ENCODE data around the gene BLVRB. TPM values are rescaled to one million over a fixed set of nuclear protein-coding genes. Genes with fewer than 3 reads are reported as not detected.

Gene BLVRB
- 118 and 131 TPM in 2 replicates for total RNA-seq

GRCh38 chr19:40465557-40466218 lies at the start of gene BLVRB:
TSS of gene BLVRB (minus strand) at chr19:40465745. CDS start at chr19:40465688, 57 bp downstream.

GRCh38 chr19:40466985-40467734 lies 1.6 kb upstream of the BLVRB start, which contains the start of gene SPTBN4:
TSS of gene SPTBN4 (plus strand) at chr19:40467001. CDS start at chr19:40472622, 5,621 bp downstream.

GRCh38 chr19:40444000-40444824 lies 21.3 kb downstream of the BLVRB start, which contains the start of gene SERTAD3:
TSS of gene SERTAD3 (minus strand) at chr19:40444335. CDS start at chr19:40442080, 2,255 bp downstream.

GRCh38 chr19:40425450-40426287 lies 39.9 kb downstream of the BLVRB start, which contains the start of gene SERTAD1:
TSS of gene SERTAD1 (minus strand) at chr19:40425992. CDS start at chr19:40423546, 2,446 bp downstream.

GRCh38 chr19:40413291-40413845 lies 52.2 kb downstream of the BLVRB start, which contains the start of gene PRX:
TSS of gene PRX (minus strand) at chr19:40413378. CDS start at chr19:40407932, 5,446 bp downstream.

Other genes starting within 250 kb of the BLVRB start
- not detected in 2 replicates for gene TTC9B, start 247.4 kb downstream of the BLVRB start, total RNA-seq
- gene CCNP, start 239.1 kb downstream of the BLVRB start, total RNA-seq, result not detected in 2 replicates
- 69.5 and 79.5 TPM in 2 replicates for gene AKT2, start 180.4 kb downstream of the BLVRB start, total RNA-seq
- gene C19orf47, start 117.3 kb downstream of the BLVRB start, total RNA-seq, result 12.0 and 12.3 TPM in 2 replicates
- 374 and 448 TPM in 2 replicates for gene PLD3, start 117.0 kb downstream of the BLVRB start, total RNA-seq
- not detected in 2 replicates for gene HIPK4, start 75.6 kb downstream of the BLVRB start, total RNA-seq
- gene PRX, start 52.4 kb downstream of the BLVRB start, total RNA-seq, result 1.8 and 2.4 TPM in 2 replicates
- gene SERTAD1, start 39.8 kb downstream of the BLVRB start, total RNA-seq, result 16.8 and 22.9 TPM in 2 replicates
- 23.3 and 27.8 TPM in 2 replicates for gene SERTAD3, start 21.4 kb downstream of the BLVRB start, total RNA-seq
- gene SPTBN4, start 1.3 kb upstream of the BLVRB start, total RNA-seq, result 0.90 and 3.2 TPM in 2 replicates
- gene SHKBP1, start 111.1 kb upstream of the BLVRB start, total RNA-seq, result 56.2 and 72.0 TPM in 2 replicates
- gene LTBP4, start 135.6 kb upstream of the BLVRB start, total RNA-seq, result 45.9 and 59.1 TPM in 2 replicates
- 37.2 and 43.6 TPM in 2 replicates for gene NUMBL, start 224.9 kb upstream of the BLVRB start, total RNA-seq